NCI-H2171 treated with DMSO at 0.1 percent for 48 hours (cell line): Measurements from ENCODE around the gene HBB.

Experiments used
- DNase-seq: peaks from one replicate; lab custom pipeline; 2025; lab: John Stamatoyannopoulos, UW

HBB gene

GRCh38 chr11:5247472-5248192 lies 20.8 kb upstream of the HBB start:
- no peak for DNase-seq

- no peak for DNase-seq
Measured at GRCh38 chr11:5246772-5247471, 20.1 kb upstream of the HBB start.

GRCh38 chr11:5245155-5245554 lies 18.3 kb upstream of the HBB start:
- DNase-seq: no peak

GRCh38 chr11:5243816-5244180 lies 16.9 kb upstream of the HBB start:
- DNase-seq: no peak

GRCh38 chr11:5242933-5243815 lies 16.3 kb upstream of the HBB start:
- DNase-seq: no peak

- no peak for DNase-seq
Measured at GRCh38 chr11:5242208-5242607, 15.3 kb upstream of the HBB start.

GRCh38 chr11:5241458-5241857 lies 14.6 kb upstream of the HBB start:
- DNase-seq: no peak

GRCh38 chr11:5240458-5240857 lies 13.6 kb upstream of the HBB start:
- DNase-seq: no peak

GRCh38 chr11:5240056-5240455 lies 13.2 kb upstream of the HBB start:
- no peak for DNase-seq

- no peak for DNase-seq
Measured at GRCh38 chr11:5239046-5239445, 12.2 kb upstream of the HBB start.

- no peak for DNase-seq
Measured at GRCh38 chr11:5238486-5238885, 11.6 kb upstream of the HBB start.

- no peak for DNase-seq
Measured at GRCh38 chr11:5237420-5237819, 10.5 kb upstream of the HBB start.

- no peak for DNase-seq
Measured at GRCh38 chr11:5235364-5236095, 8.7 kb upstream of the HBB start.

- no peak for DNase-seq
Measured at GRCh38 chr11:5234381-5234834, 7.5 kb upstream of the HBB start, which contains the start of gene HBD. TSS of gene HBD (minus strand) at chr11:5234483. CDS start at chr11:5234433, 50 bp downstream.

- DNase-seq: no peak
Measured at GRCh38 chr11:5233307-5233706, 6.4 kb upstream of the HBB start.

GRCh38 chr11:5232821-5233220 lies 6.0 kb upstream of the HBB start:
- no peak for DNase-seq

GRCh38 chr11:5232176-5232575 lies 5.3 kb upstream of the HBB start:
- no peak for DNase-seq

- DNase-seq: no peak
Measured at GRCh38 chr11:5231111-5231510, 4.2 kb upstream of the HBB start.

- no peak for DNase-seq
Measured at GRCh38 chr11:5230266-5230665, 3.4 kb upstream of the HBB start.

GRCh38 chr11:5229796-5230195 lies 2.9 kb upstream of the HBB start:
- no peak for DNase-seq

- no peak for DNase-seq
Measured at GRCh38 chr11:5229356-5229755, 2.5 kb upstream of the HBB start.

GRCh38 chr11:5228124-5228523 lies 1.3 kb upstream of the HBB start:
- no peak for DNase-seq
